PC-3 (cell line): ENCODE results near the gene SSBP2.

ENCODE experiments used
- EZH2 ChIP-seq: fragments of 300-600 bp; sonication (generic); IDR thresholded peaks from one replicate; pipeline ENCODE4 v1.6.1; 2017; ENCODE audit warnings: antibody characterized with exemption, mild to moderate bottlenecking, low read length; ENCODE audit not compliant: unreplicated experiment
- EZH2phosphoT487 ChIP-seq: fragments of 300-600 bp; sonication (generic); IDR thresholded peaks from 2 replicates; pipeline ENCODE4 v1.6.1; 2018; ENCODE audit warnings: mild to moderate bottlenecking, antibody characterized with exemption, low read length, borderline replicate concordance
- TF ChIP-seq, protein P1 (sequence below): fragments of 300-600 bp; sonication (generic); conservative IDR thresholded peaks from 2 replicates; pipeline ENCODE4 v1.5.1; 2017; ENCODE audit warnings: antibody characterized with exemption, low read depth, mild to moderate bottlenecking, low read length

DNA sequence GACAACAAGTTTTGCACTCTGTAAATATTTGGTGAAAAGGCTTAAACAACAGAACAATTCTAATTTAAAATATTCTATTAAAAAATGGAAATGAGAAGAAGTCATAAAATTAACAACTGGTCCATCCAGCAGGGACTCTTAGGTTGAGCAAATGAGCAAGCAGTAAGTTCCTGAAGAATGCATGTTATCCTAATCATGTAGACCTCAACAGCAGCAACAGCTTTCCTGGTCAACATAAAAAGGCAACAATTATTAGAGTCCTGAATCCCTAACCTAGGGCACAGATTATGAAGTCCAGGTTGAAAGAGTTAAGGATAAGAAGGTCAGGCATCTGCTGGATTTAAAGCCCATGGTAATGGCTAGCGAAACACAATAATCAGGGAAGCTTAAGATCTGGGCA, 120.9 kb downstream of the SSBP2 start:
- TF ChIP-seq, protein P1, sequence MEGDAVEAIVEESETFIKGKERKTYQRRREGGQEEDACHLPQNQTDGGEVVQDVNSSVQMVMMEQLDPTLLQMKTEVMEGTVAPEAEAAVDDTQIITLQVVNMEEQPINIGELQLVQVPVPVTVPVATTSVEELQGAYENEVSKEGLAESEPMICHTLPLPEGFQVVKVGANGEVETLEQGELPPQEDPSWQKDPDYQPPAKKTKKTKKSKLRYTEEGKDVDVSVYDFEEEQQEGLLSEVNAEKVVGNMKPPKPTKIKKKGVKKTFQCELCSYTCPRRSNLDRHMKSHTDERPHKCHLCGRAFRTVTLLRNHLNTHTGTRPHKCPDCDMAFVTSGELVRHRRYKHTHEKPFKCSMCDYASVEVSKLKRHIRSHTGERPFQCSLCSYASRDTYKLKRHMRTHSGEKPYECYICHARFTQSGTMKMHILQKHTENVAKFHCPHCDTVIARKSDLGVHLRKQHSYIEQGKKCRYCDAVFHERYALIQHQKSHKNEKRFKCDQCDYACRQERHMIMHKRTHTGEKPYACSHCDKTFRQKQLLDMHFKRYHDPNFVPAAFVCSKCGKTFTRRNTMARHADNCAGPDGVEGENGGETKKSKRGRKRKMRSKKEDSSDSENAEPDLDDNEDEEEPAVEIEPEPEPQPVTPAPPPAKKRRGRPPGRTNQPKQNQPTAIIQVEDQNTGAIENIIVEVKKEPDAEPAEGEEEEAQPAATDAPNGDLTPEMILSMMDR = no peak
- TF ChIP-seq EZH2 (no peak), EZH2phosphoT487 (no peak)
